Astrocyte (in vitro differentiated cells and primary cell): ENCODE results near the gene KRT9.
"Not testable (repeated sequence)": the region's sequence is repeated elsewhere in the genome, so short reads cannot be mapped to it uniquely, and the experiment has no call there.

Experiments used
- EZH2 ChIP-seq: IDR thresholded peaks from 2 replicates; pipeline ENCODE4 v1.6.1; 2012; ENCODE audit warnings: mild to moderate bottlenecking, low read length, inconsistent platforms; ENCODE audit not compliant: insufficient read depth
- TF ChIP-seq, protein P1 (sequence below): IDR thresholded peaks from 2 replicates; pipeline ENCODE4 v1.5.1; 2011; ENCODE audit warnings: low read depth, mild to moderate bottlenecking, inconsistent platforms, low read length, moderate library complexity; ENCODE audit not compliant: insufficient read depth

GRCh38 chr17:41621435-41621817, 49.6 kb upstream of the KRT9 start:
- TF ChIP-seq, protein P1, sequence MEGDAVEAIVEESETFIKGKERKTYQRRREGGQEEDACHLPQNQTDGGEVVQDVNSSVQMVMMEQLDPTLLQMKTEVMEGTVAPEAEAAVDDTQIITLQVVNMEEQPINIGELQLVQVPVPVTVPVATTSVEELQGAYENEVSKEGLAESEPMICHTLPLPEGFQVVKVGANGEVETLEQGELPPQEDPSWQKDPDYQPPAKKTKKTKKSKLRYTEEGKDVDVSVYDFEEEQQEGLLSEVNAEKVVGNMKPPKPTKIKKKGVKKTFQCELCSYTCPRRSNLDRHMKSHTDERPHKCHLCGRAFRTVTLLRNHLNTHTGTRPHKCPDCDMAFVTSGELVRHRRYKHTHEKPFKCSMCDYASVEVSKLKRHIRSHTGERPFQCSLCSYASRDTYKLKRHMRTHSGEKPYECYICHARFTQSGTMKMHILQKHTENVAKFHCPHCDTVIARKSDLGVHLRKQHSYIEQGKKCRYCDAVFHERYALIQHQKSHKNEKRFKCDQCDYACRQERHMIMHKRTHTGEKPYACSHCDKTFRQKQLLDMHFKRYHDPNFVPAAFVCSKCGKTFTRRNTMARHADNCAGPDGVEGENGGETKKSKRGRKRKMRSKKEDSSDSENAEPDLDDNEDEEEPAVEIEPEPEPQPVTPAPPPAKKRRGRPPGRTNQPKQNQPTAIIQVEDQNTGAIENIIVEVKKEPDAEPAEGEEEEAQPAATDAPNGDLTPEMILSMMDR = not testable (repeated sequence)
- TF ChIP-seq EZH2 = not testable (repeated sequence)
